GM12801 (cell line): Measurements from ENCODE around the gene TEX13A.

ENCODE experiments used
- CTCF ChIP-seq: IDR thresholded peaks from one replicate; pipeline ENCODE4 v1.5.1; 2011; ENCODE audit warnings: control low read depth; ENCODE audit not compliant: insufficient read length; ENCODE audit errors: extremely low read depth

The TEX13A gene

DNA sequence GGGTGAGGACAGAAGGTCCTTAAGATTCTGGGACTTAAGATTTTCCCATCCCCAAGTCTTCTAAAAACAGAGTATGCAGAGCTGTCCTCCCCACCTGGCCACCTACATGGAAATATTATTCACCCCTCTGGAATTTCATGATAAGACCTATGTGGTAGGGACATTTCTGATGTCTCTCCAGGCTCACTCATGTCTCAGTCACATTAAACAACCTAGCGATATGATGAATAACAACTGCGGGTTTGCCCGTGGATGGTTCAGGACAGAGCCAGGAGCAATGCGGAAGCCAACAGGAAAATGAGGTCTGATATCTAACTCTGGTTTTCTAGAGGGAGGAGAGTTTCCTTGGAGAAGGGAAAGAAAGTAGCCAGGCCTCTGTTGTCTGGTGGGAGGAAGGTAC is 47.4 kb downstream of the TEX13A start:
- TF ChIP-seq CTCF, result no peak
